Natural killer cell treated with Interleukin-12 subunit alpha and Interleukin-12 subunit beta and Interleukin-15 and Interleukin-18, amount 100 ng/mL, for 72 hours (primary cell): ENCODE results near the gene AZIN2. TPM values are rescaled to one million over a fixed set of nuclear protein-coding genes. Genes with fewer than 3 reads are reported as not detected.
"Not testable (repeated sequence)": the region's sequence is repeated elsewhere in the genome, so short reads cannot be mapped to it uniquely, and the experiment has no call there.

Experiments
- ATAC-seq, 2 donors: fragments of 150-1000 bp; cut with Tn5 transposase in 1 of 2; sonication (Bioruptor Pico), chemical (Tn5 transposase) in 1 of 2; 2 replicates each; pipeline ENCODE4 v1.10.0; 2021
- DNase-seq: peaks from one replicate; pipeline ENCODE4 v3.0.0; 2022; ENCODE audit warnings: low spot score
- H3K27ac Mint-ChIP-seq, 2 donors: 1 replicate in 1 of 2; 2 replicates in 1 of 2; pipeline ENCODE4 v1.8.0; 2022; ENCODE audit warnings: mixed read lengths in 2 of 2, mild to moderate bottlenecking in 1 of 2, moderate library complexity in 1 of 2
- H3K27me3 Mint-ChIP-seq, 2 donors: 1 replicate in 1 of 2; 2 replicates in 1 of 2; pipeline ENCODE4 v1.8.0; 2022; ENCODE audit warnings: mixed read lengths in 2 of 2
- H3K36me3 Mint-ChIP-seq: one replicate; pipeline ENCODE4 v1.8.0; 2022; ENCODE audit warnings: mixed read lengths
- H3K4me1 Mint-ChIP-seq, 2 donors: 1 replicate in 1 of 2; 2 replicates in 1 of 2; pipeline ENCODE4 v1.8.0; 2022; ENCODE audit warnings: low read depth in 2 of 2, mixed read lengths in 2 of 2, mild to moderate bottlenecking in 1 of 2
- H3K4me3 Mint-ChIP-seq: one replicate; pipeline ENCODE4 v1.8.0; 2022; ENCODE audit warnings: mixed read lengths
- H3K9me3 Mint-ChIP-seq: 2 replicates; pipeline ENCODE4 v1.8.0; 2022; ENCODE audit warnings: mixed read lengths
- total RNA-seq, 2 donors: library from RNA; stranded (reverse); gene quantifications; one replicate each; pipeline ENCODE4 v1.2.3, GENCODE V29; 2022

AZIN2 gene
- total RNA-seq: 1 to 10 TPM; 2.4 to 4.4 TPM

- H3K27ac Mint-ChIP-seq: peak within 1 kb of the TSS in 1 of 2 donors; percentile 15
- peak; percentile 99 to 100 for ATAC-seq
Measured at GRCh38 chr1:33080885-33081553, at the start of gene AZIN2. TSS of gene AZIN2 (plus strand) at chr1:33081153. CDS start at chr1:33082250, 1,097 bp downstream.

GRCh38 chr1:33031506-33031905 is 49.4 kb upstream of the AZIN2 start:
- no peaks in the 10 kb centered on the region for H3K9me3 Mint-ChIP-seq
- peaks cover 61 to 67% of the 10 kb centered on the region in 2 donors for H3K4me1 Mint-ChIP-seq
- H3K4me3 Mint-ChIP-seq: peak overlapping the region; percentile 85
- peaks cover 45% of the 10 kb centered on the region for H3K36me3 Mint-ChIP-seq
- H3K27me3 Mint-ChIP-seq: no peaks in the 10 kb centered on the region
- H3K27ac Mint-ChIP-seq: peak overlapping the region; percentile 44 to 74
- DNase-seq (no peak), ATAC-seq (no peak)

More at GRCh38 chr1:33080885-33081553, at the start of gene AZIN2:
- no peaks in the 10 kb centered on the region for H3K9me3 Mint-ChIP-seq
- peak within 1 kb of the TSS; percentile 84 for H3K4me3 Mint-ChIP-seq
- DNase-seq: peak; percentile 95
- peaks cover 28 to 33% of the 10 kb centered on the region in 2 donors for H3K4me1 Mint-ChIP-seq
- peaks cover 0 to 2% of the 10 kb centered on the region in 2 donors for H3K27me3 Mint-ChIP-seq
- no peaks in the 10 kb centered on the region for H3K36me3 Mint-ChIP-seq

GRCh38 chr1:33032126-33032869 is 48.7 kb upstream of the AZIN2 start:
- Mint-ChIP-seq H3K36me3 (peaks cover 52% of the 10 kb centered on the region), H3K4me1 (peaks cover 67 to 74% of the 10 kb centered on the region in 2 donors), H3K4me3 (peak overlapping the region; percentile 85), H3K27ac (peak overlapping the region; percentile 44 to 74), H3K27me3 (no peaks in the 10 kb centered on the region), H3K9me3 (no peaks in the 10 kb centered on the region)
- ATAC-seq (no peak), DNase-seq (no peak)

- ATAC-seq: peak; percentile 0 to 26
- Mint-ChIP-seq H3K36me3 (peaks cover 40% of the 10 kb centered on the region), H3K4me1 (peaks cover 52% of the 10 kb centered on the region in 2 donors), H3K27ac (peak overlapping the region; percentile 90 to 94), H3K27me3 (no peaks in the 10 kb centered on the region), H3K9me3 (no peaks in the 10 kb centered on the region), H3K4me3 (peak overlapping the region; percentile 98)
- no peak for DNase-seq
Measured at GRCh38 chr1:33036051-33036525, 44.9 kb upstream of the AZIN2 start.

GRCh38 chr1:33036526-33037503 is 44.1 kb upstream of the AZIN2 start, which contains the start of gene AK2:
TSS of gene AK2 (minus strand) at chr1:33036883. CDS start at chr1:33036828, 55 bp downstream.
- Mint-ChIP-seq H3K27ac (peak within 1 kb of the TSS; percentile 90 to 94), H3K27me3 (no peaks in the 10 kb centered on the region), H3K9me3 (no peaks in the 10 kb centered on the region), H3K4me1 (peaks cover 45% of the 10 kb centered on the region in 2 donors), H3K36me3 (peaks cover 33% of the 10 kb centered on the region), H3K4me3 (peak within 1 kb of the TSS; percentile 98)
- ATAC-seq (peak; percentile 99 to 100), DNase-seq (peak; percentile 97)

GRCh38 chr1:33039840-33040239 is 41.1 kb upstream of the AZIN2 start:
- H3K27me3 Mint-ChIP-seq: no peaks in the 10 kb centered on the region
- no peak overlapping the region for H3K4me3 Mint-ChIP-seq
- no peaks in the 10 kb centered on the region for H3K9me3 Mint-ChIP-seq
- DNase-seq (no peak), ATAC-seq (no peak)
- H3K4me1 Mint-ChIP-seq: peaks cover 44 to 49% of the 10 kb centered on the region in 2 donors
- peak overlapping the region; percentile 36 to 81 for H3K27ac Mint-ChIP-seq
- H3K36me3 Mint-ChIP-seq: peaks cover 18% of the 10 kb centered on the region

GRCh38 chr1:33041026-33041425 is 39.9 kb upstream of the AZIN2 start:
- H3K36me3 Mint-ChIP-seq: peaks cover 12% of the 10 kb centered on the region
- DNase-seq (no peak), ATAC-seq (no peak)
- H3K9me3 Mint-ChIP-seq: peaks cover 1% of the 10 kb centered on the region
- no peak overlapping the region for H3K4me3 Mint-ChIP-seq
- H3K27ac Mint-ChIP-seq: no peak overlapping the region
- H3K4me1 Mint-ChIP-seq: peaks cover 47 to 50% of the 10 kb centered on the region in 2 donors
- no peaks in the 10 kb centered on the region for H3K27me3 Mint-ChIP-seq

- Mint-ChIP-seq H3K9me3 (peaks cover 3% of the 10 kb centered on the region), H3K27me3 (no peaks in the 10 kb centered on the region), H3K36me3 (no peaks in the 10 kb centered on the region), H3K27ac (peak overlapping the region; percentile 88 to 95), H3K4me1 (peaks cover 53 to 55% of the 10 kb centered on the region in 2 donors), H3K4me3 (no peak overlapping the region)
- no peak for ATAC-seq
- DNase-seq: no peak
Measured at GRCh38 chr1:33042831-33043230, 38.1 kb upstream of the AZIN2 start.

- Mint-ChIP-seq H3K27me3 (no peaks in the 10 kb centered on the region), H3K9me3 (peaks cover 3% of the 10 kb centered on the region), H3K36me3 (no peaks in the 10 kb centered on the region), H3K27ac (peak overlapping the region; percentile 88 to 95), H3K4me3 (no peak overlapping the region), H3K4me1 (peaks cover 57 to 61% of the 10 kb centered on the region in 2 donors)
- no peak for ATAC-seq
- no peak for DNase-seq
Measured at GRCh38 chr1:33043267-33044092, 37.5 kb upstream of the AZIN2 start.

- Mint-ChIP-seq H3K4me3 (peak overlapping the region; percentile 85), H3K27ac (peak overlapping the region; percentile 88 to 95), H3K27me3 (no peaks in the 10 kb centered on the region), H3K4me1 (peaks cover 61 to 64% of the 10 kb centered on the region in 2 donors), H3K9me3 (peaks cover 3% of the 10 kb centered on the region), H3K36me3 (no peaks in the 10 kb centered on the region)
- peak; percentile 34 to 37 for ATAC-seq
- no peak for DNase-seq
Measured at GRCh38 chr1:33045246-33045645, 35.7 kb upstream of the AZIN2 start.

GRCh38 chr1:33045814-33046213 is 35.1 kb upstream of the AZIN2 start:
- H3K4me3 Mint-ChIP-seq: peak overlapping the region; percentile 85
- H3K27me3 Mint-ChIP-seq: peaks cover 0 to 2% of the 10 kb centered on the region in 2 donors
- peak; percentile 93 to 95 for ATAC-seq
- H3K27ac Mint-ChIP-seq: peak overlapping the region; percentile 88 to 95
- peaks cover 3% of the 10 kb centered on the region for H3K9me3 Mint-ChIP-seq
- peaks cover 62 to 70% of the 10 kb centered on the region in 2 donors for H3K4me1 Mint-ChIP-seq
- peak; percentile 88 for DNase-seq
- peaks cover 5% of the 10 kb centered on the region for H3K36me3 Mint-ChIP-seq

GRCh38 chr1:33046234-33046633 is 34.7 kb upstream of the AZIN2 start:
- not testable (repeated sequence) for H3K36me3 Mint-ChIP-seq, H3K27me3 Mint-ChIP-seq, H3K9me3 Mint-ChIP-seq, DNase-seq
- H3K27ac Mint-ChIP-seq: peak overlapping the region; percentile 88 to 95
- peak; percentile 34 to 51 for ATAC-seq
- H3K4me3 Mint-ChIP-seq: peak overlapping the region; percentile 85
- peaks cover 62 to 71% of the 10 kb centered on the region in 2 donors for H3K4me1 Mint-ChIP-seq
